OCI-LY1 (cell line): Measurements from ENCODE around the gene GPR75.

Experiments used
- EZH2 ChIP-seq: fragments of 200-600 bp; sonication (generic), shearing (Covaris generic); IDR thresholded peaks from 2 replicates; pipeline ENCODE4 v1.8.0; 2017; ENCODE audit warnings: borderline replicate concordance, mixed run types, mild to moderate bottlenecking, antibody characterized with exemption, low read length, moderate library complexity, mixed read lengths
- TF ChIP-seq, protein P1 (sequence below): fragments of 200-600 bp; sonication (generic), shearing (Covaris generic); IDR thresholded peaks from 2 replicates; pipeline ENCODE4 v1.5.1; 2017; ENCODE audit warnings: mild to moderate bottlenecking, antibody characterized with exemption, low read length, moderate library complexity, mixed read lengths

GRCh38 chr2:53840580-53840979, 19.2 kb downstream of the GPR75 start:
- TF ChIP-seq, protein P1, sequence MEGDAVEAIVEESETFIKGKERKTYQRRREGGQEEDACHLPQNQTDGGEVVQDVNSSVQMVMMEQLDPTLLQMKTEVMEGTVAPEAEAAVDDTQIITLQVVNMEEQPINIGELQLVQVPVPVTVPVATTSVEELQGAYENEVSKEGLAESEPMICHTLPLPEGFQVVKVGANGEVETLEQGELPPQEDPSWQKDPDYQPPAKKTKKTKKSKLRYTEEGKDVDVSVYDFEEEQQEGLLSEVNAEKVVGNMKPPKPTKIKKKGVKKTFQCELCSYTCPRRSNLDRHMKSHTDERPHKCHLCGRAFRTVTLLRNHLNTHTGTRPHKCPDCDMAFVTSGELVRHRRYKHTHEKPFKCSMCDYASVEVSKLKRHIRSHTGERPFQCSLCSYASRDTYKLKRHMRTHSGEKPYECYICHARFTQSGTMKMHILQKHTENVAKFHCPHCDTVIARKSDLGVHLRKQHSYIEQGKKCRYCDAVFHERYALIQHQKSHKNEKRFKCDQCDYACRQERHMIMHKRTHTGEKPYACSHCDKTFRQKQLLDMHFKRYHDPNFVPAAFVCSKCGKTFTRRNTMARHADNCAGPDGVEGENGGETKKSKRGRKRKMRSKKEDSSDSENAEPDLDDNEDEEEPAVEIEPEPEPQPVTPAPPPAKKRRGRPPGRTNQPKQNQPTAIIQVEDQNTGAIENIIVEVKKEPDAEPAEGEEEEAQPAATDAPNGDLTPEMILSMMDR, result no peak
- TF ChIP-seq EZH2, result no peak
